Measurements from ENCODE around the gene TMBIM4.

- no peak for TF ChIP-seq CTCF (IDR thresholded peaks at IDR 0.05)
- no peak for TF ChIP-seq POLR2A (IDR thresholded peaks at IDR 0.05)
These were observed 29.1 kb downstream of the TMBIM4 start for GRCh38 chr12:66140731-66141130.

Data from testis (tissue), 2 donors.